ENCODE data around the gene PIM2.

DNA sequence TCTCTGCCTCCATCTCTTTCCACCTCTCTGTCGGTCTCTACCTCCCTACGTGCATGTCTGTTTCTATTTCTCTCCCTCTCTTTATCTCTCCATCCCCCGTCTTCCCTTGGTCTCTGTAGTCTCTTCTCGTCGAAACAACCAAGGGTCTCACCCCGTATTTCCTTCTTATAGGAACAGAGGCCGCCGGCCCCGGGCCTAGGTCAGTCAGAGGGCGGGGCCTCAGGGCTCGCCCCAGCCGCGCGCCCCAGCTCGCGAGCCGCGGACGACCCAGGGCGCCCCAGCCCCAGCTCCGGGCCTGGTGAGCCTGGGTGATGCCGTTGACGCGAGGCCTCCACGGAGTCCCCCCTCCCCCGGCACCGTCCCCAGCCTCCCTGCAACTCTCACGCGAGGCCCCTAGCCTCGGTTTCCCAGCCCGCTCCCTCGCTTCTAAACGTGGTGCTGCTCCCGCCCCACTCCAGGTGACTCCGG, 27.9 kb downstream of the PIM2 start:
- TF ChIP-seq POLR2A (IDR thresholded peaks at IDR 0.05): no peak
- TF ChIP-seq, protein P1, sequence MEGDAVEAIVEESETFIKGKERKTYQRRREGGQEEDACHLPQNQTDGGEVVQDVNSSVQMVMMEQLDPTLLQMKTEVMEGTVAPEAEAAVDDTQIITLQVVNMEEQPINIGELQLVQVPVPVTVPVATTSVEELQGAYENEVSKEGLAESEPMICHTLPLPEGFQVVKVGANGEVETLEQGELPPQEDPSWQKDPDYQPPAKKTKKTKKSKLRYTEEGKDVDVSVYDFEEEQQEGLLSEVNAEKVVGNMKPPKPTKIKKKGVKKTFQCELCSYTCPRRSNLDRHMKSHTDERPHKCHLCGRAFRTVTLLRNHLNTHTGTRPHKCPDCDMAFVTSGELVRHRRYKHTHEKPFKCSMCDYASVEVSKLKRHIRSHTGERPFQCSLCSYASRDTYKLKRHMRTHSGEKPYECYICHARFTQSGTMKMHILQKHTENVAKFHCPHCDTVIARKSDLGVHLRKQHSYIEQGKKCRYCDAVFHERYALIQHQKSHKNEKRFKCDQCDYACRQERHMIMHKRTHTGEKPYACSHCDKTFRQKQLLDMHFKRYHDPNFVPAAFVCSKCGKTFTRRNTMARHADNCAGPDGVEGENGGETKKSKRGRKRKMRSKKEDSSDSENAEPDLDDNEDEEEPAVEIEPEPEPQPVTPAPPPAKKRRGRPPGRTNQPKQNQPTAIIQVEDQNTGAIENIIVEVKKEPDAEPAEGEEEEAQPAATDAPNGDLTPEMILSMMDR (IDR thresholded peaks at IDR 0.05): no peak
